ENCODE results near the gene ZFAND3. TPM values are rescaled to one million over a fixed set of nuclear protein-coding genes. Genes with fewer than 3 reads are reported as not detected.

ZFAND3 gene
- polyA plus RNA-seq, 1 donor from 2014 or later = 19.7 TPM

GRCh38 chr6:37814374-37814773 lies 5.2 kb upstream of the ZFAND3 start:
- Histone ChIP-seq H3K4me2 (ENCODE audit: low read length) (no peak overlapping the region), H3K27ac (ENCODE audit: low read length) (no peak overlapping the region), H3K4me3 (ENCODE audit: low read length) (no peak overlapping the region), H3K27me3 (ENCODE audit: insufficient read depth, low read depth, low read length) (no peaks in the 10 kb centered on the region), H3K36me3 (ENCODE audit: insufficient read depth, low read length) (no peaks in the 10 kb centered on the region), H3K9me3 (ENCODE audit: low read length) (no peaks in the 10 kb centered on the region), H3K9ac (ENCODE audit: low read length) (no peak overlapping the region), H4K20me1 (ENCODE audit: insufficient read depth) (no peaks in the 10 kb centered on the region), H3K9me2 (ENCODE audit: insufficient read depth, low read length) (no peaks in the 10 kb centered on the region), H3K79me2 (replicated peaks; ENCODE audit: insufficient read depth, low read length) (no peaks in the 10 kb centered on the region), H2AFZ (ENCODE audit: low read depth, low read length) (no peak overlapping the region), H3F3A (ENCODE audit: insufficient read depth, low read length, poor library complexity, severe bottlenecking) (no peaks in the 10 kb centered on the region)
- TF ChIP-seq MXI1 (conservative IDR thresholded peaks at IDR 0.05; ENCODE audit: poor library complexity, severe bottlenecking) = no peak
- no peak for TF ChIP-seq TAF1 (IDR thresholded peaks at IDR 0.05; ENCODE audit: low read depth)
- no peak for TF ChIP-seq EP300 (conservative IDR thresholded peaks at IDR 0.05; ENCODE audit: poor library complexity, severe bottlenecking)
- TF ChIP-seq EZH2 (IDR thresholded peaks at IDR 0.05; ENCODE audit: borderline replicate concordance, insufficient read depth, low read length, poor library complexity, severe bottlenecking) = no peak
- TF ChIP-seq CTCF (IDR thresholded peaks at IDR 0.05; ENCODE audit: poor library complexity, severe bottlenecking) = no peak
- no peak for TF ChIP-seq SMC3 (conservative IDR thresholded peaks at IDR 0.05; ENCODE audit: poor library complexity)
- no peak for TF ChIP-seq POLR2AphosphoS5 (IDR thresholded peaks at IDR 0.05)
- TF ChIP-seq, protein P1, sequence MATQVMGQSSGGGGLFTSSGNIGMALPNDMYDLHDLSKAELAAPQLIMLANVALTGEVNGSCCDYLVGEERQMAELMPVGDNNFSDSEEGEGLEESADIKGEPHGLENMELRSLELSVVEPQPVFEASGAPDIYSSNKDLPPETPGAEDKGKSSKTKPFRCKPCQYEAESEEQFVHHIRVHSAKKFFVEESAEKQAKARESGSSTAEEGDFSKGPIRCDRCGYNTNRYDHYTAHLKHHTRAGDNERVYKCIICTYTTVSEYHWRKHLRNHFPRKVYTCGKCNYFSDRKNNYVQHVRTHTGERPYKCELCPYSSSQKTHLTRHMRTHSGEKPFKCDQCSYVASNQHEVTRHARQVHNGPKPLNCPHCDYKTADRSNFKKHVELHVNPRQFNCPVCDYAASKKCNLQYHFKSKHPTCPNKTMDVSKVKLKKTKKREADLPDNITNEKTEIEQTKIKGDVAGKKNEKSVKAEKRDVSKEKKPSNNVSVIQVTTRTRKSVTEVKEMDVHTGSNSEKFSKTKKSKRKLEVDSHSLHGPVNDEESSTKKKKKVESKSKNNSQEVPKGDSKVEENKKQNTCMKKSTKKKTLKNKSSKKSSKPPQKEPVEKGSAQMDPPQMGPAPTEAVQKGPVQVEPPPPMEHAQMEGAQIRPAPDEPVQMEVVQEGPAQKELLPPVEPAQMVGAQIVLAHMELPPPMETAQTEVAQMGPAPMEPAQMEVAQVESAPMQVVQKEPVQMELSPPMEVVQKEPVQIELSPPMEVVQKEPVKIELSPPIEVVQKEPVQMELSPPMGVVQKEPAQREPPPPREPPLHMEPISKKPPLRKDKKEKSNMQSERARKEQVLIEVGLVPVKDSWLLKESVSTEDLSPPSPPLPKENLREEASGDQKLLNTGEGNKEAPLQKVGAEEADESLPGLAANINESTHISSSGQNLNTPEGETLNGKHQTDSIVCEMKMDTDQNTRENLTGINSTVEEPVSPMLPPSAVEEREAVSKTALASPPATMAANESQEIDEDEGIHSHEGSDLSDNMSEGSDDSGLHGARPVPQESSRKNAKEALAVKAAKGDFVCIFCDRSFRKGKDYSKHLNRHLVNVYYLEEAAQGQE (IDR thresholded peaks at IDR 0.05; ENCODE audit: borderline replicate concordance) = no peak
- no peak for TF ChIP-seq RAD21 (conservative IDR thresholded peaks at IDR 0.05)

DNA sequence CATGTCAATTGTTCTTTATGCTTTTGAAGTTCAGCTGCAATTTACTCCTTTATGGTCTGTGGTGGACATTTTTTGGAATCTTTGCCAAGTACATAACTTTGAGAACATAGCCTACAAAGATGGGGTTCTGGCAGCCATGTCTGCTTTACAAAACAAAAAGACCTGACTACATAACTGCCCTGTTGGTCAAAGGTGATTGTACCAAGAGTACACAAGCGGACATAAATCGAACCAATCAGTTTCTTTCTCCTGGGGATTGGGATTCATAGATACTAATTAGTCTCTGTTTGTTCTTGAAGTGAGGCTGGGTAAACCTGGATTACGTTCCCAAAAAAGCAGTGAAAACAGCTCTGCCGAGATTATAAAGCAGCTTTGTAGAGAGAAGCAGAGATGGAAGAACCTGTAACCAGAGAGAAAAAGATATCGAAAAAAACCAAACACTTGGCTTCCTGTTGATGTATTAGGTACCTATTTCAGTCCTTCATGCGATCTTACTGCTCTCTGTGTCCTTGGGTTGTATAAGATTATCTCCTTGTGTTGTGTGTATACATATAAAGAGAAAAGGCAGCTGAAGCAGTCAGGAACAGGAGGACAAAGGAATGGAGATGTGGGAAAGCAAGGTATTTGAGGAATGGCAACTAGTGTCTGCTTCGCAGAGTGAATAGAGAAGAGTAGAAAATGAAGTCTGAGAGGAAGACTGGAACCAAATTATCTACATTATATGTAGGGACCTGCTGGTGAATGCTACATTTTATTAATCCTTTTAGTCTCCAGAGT lies 2.7 kb upstream of the ZFAND3 start:
- no peak for TF ChIP-seq POLR2AphosphoS5 (IDR thresholded peaks at IDR 0.05)
- no peak for TF ChIP-seq EP300 (conservative IDR thresholded peaks at IDR 0.05; ENCODE audit: poor library complexity, severe bottlenecking)
- no peak for TF ChIP-seq EZH2 (IDR thresholded peaks at IDR 0.05; ENCODE audit: borderline replicate concordance, insufficient read depth, low read length, poor library complexity, severe bottlenecking)
- TF ChIP-seq MXI1 (conservative IDR thresholded peaks at IDR 0.05; ENCODE audit: poor library complexity, severe bottlenecking) = no peak
- TF ChIP-seq TAF1 (IDR thresholded peaks at IDR 0.05; ENCODE audit: low read depth) = no peak
- TF ChIP-seq RAD21 (conservative IDR thresholded peaks at IDR 0.05) = no peak
- TF ChIP-seq SMC3 (conservative IDR thresholded peaks at IDR 0.05; ENCODE audit: poor library complexity) = no peak
- TF ChIP-seq CTCF (IDR thresholded peaks at IDR 0.05; ENCODE audit: poor library complexity, severe bottlenecking) = no peak
- TF ChIP-seq, protein P1 (IDR thresholded peaks at IDR 0.05; ENCODE audit: borderline replicate concordance) = no peak

More for the DNA sequence above, 2.7 kb upstream of the ZFAND3 start:
- no peak overlapping the region for H3K4me3 ChIP-seq (ENCODE audit: low read length)
- H3K27me3 ChIP-seq (ENCODE audit: insufficient read depth, low read depth, low read length) = no peaks in the 10 kb centered on the region
- H3K79me2 ChIP-seq (replicated peaks; ENCODE audit: insufficient read depth, low read length) = peaks cover 17% of the 10 kb centered on the region
- H4K20me1 ChIP-seq (ENCODE audit: insufficient read depth) = peaks cover 4% of the 10 kb centered on the region
- no peak overlapping the region for H3K4me2 ChIP-seq (ENCODE audit: low read length)
- no peaks in the 10 kb centered on the region for H3K9me3 ChIP-seq (ENCODE audit: low read length)
- H3K27ac ChIP-seq (ENCODE audit: low read length) = no peak overlapping the region
- H3K36me3 ChIP-seq (ENCODE audit: insufficient read depth, low read length) = no peaks in the 10 kb centered on the region
- no peak overlapping the region for H3K9ac ChIP-seq (ENCODE audit: low read length)
- H3K9me2 ChIP-seq (ENCODE audit: insufficient read depth, low read length) = no peaks in the 10 kb centered on the region
- no peak overlapping the region for H2AFZ ChIP-seq (ENCODE audit: low read depth, low read length)
- H3F3A ChIP-seq (ENCODE audit: insufficient read depth, low read length, poor library complexity, severe bottlenecking) = no peaks in the 10 kb centered on the region

All from neural cell (in vitro differentiated cells).